K562 (cell line): ENCODE data around the gene TOM1L2. TPM values are rescaled to one million over a fixed set of nuclear protein-coding genes. Genes with fewer than 3 reads are reported as not detected.

Source experiments
- ARID2 ChIP-seq: fragments of 450-650 bp; IDR thresholded peaks from 2 replicates; pipeline ENCODE4 v1.6.1; 2017; ENCODE audit warnings: antibody characterized with exemption, mild to moderate bottlenecking
- CBX8 ChIP-seq: fragments of 200-600 bp; sonication (generic); IDR thresholded peaks from 2 replicates; pipeline ENCODE4 v1.6.1; 2012; ENCODE audit warnings: borderline replicate concordance, mixed run types, low read depth, mild to moderate bottlenecking, moderate library complexity, mixed read lengths, low read length, control low read depth, inconsistent platforms; ENCODE audit not compliant: poor library complexity, severe bottlenecking; ENCODE audit errors: extremely low read depth
- JUN ChIP-seq, 2 experiments: sonication (generic) in 1 of 2; formaldehyde crosslinking in 1 of 2; IDR thresholded peaks; 2 replicates each; pipeline versions ENCODE4 v1.6.1 to v1.8.0; 2012 to 2022; ENCODE audit warnings: borderline replicate concordance in 2 of 2, mild to moderate bottlenecking in 2 of 2, improper control_type of control experiment in 1 of 2, low read depth in 1 of 2, low read length in 1 of 2, missing genetic modification reagents in 1 of 2
- KAT8 ChIP-seq: fragments of 450-650 bp; IDR thresholded peaks from 2 replicates; pipeline ENCODE4 v1.6.1; 2016; ENCODE audit warnings: low read depth, mild to moderate bottlenecking
- KHSRP ChIP-seq: fragments of 450-650 bp; IDR thresholded peaks from 2 replicates; pipeline ENCODE4 v1.6.1; 2017
- LCOR ChIP-seq: sonication (generic); formaldehyde crosslinking; IDR thresholded peaks from 2 replicates; pipeline ENCODE4 v1.8.0; 2022; ENCODE audit warnings: mild to moderate bottlenecking, missing genetic modification reagents
- MAFG ChIP-seq: fragments of 450-650 bp; conservative IDR thresholded peaks from 2 replicates; pipeline ENCODE4 v1.6.1; 2016; ENCODE audit warnings: missing genetic modification characterization, missing compliant biosample characterization
- RAD51 ChIP-seq: fragments of 450-650 bp; IDR thresholded peaks from 2 replicates; pipeline ENCODE4 v1.7.1; 2016; ENCODE audit warnings: low read depth, mild to moderate bottlenecking, borderline replicate concordance
- SLC30A9 ChIP-seq: fragments of 250-450 bp; sonication (Bioruptor Pico); IDR thresholded peaks from 2 replicates; pipeline ENCODE4 v1.8.0; 2022; ENCODE audit warnings: mild to moderate bottlenecking, moderate library complexity
- ZNF668 ChIP-seq: fragments of 250-450 bp; sonication (Bioruptor Pico); IDR thresholded peaks from 2 replicates; pipeline ENCODE4 v1.8.0; 2022; ENCODE audit warnings: mild to moderate bottlenecking, inconsistent platforms
- polyA plus RNA-seq, 8 experiments: library from polyadenylated mRNA; depleted of rRNA in 4 of 8; stranded (reverse) in 5 of 8; unstranded in 3 of 8; fragments of >200 nt; fragmentation: Nextera tagmentation in 2 of 8; fragmentation: Illumina TruSeq in 1 of 8; extraction: Ambion mirVana in 2 of 8; extraction: Trizol in 1 of 8; gene quantifications; 2 replicates each; pipeline versions ENCODE4 v1.2.1 to v1.2.3, GENCODE V29; 2011 to 2014; ENCODE audit warnings: inconsistent platforms in 1 of 8, missing spikeins in 1 of 8
- total RNA-seq, 7 experiments: library from RNA; depleted of rRNA in 6 of 7; stranded (reverse); fragments of >200 nt in 6 of 7; fragmentation: Illumina TruSeq in 2 of 7; extraction: Trizol in 2 of 7; gene quantifications; 2 replicates each; pipeline versions ENCODE4 v1.2.1 to v1.2.3, GENCODE V29; 2011 to 2021; ENCODE audit warnings: low replicate concordance in 1 of 7
- TF ChIP-seq, protein P1 (sequence below): fragments of 250-450 bp; sonication (Bioruptor Pico); IDR thresholded peaks from 2 replicates; pipeline ENCODE4 v1.5.0; 2021
- TF ChIP-seq, protein P2 (sequence below): sonication (generic); formaldehyde crosslinking; IDR thresholded peaks from 2 replicates; pipeline ENCODE4 v1.8.0; 2022; ENCODE audit warnings: mild to moderate bottlenecking, missing genetic modification reagents
- TF ChIP-seq, protein P3 (sequence below), 2 experiments: fragments of 450-650 bp; IDR thresholded peaks; 2 replicates each; pipeline ENCODE4 v1.6.1; 2018; ENCODE audit warnings: mild to moderate bottlenecking in 2 of 2, low read depth in 1 of 2; ENCODE audit not compliant: partially characterized antibody in 2 of 2
- TF ChIP-seq, protein P4 (sequence below), 2 experiments: IDR thresholded peaks; 2 replicates each; pipeline ENCODE4 v1.6.1; 2011; ENCODE audit warnings: borderline replicate concordance in 1 of 2, control low read depth in 1 of 2, low read depth in 1 of 2, low read length in 1 of 2, mild to moderate bottlenecking in 1 of 2, mixed read lengths in 1 of 2, moderate library complexity in 1 of 2; ENCODE audit not compliant: insufficient read depth in 1 of 2, insufficient read length in 1 of 2, poor library complexity in 1 of 2, severe bottlenecking in 1 of 2; ENCODE audit errors: extremely low read depth in 1 of 2

TOM1L2 gene
- total and polyA plus RNA-seq, 9 of the 15 experiments (the other 6 are each of a cell fraction or from before 2014, with no cell fraction given) = 0.07 to 6.0 (median 2.5) TPM

DNA sequence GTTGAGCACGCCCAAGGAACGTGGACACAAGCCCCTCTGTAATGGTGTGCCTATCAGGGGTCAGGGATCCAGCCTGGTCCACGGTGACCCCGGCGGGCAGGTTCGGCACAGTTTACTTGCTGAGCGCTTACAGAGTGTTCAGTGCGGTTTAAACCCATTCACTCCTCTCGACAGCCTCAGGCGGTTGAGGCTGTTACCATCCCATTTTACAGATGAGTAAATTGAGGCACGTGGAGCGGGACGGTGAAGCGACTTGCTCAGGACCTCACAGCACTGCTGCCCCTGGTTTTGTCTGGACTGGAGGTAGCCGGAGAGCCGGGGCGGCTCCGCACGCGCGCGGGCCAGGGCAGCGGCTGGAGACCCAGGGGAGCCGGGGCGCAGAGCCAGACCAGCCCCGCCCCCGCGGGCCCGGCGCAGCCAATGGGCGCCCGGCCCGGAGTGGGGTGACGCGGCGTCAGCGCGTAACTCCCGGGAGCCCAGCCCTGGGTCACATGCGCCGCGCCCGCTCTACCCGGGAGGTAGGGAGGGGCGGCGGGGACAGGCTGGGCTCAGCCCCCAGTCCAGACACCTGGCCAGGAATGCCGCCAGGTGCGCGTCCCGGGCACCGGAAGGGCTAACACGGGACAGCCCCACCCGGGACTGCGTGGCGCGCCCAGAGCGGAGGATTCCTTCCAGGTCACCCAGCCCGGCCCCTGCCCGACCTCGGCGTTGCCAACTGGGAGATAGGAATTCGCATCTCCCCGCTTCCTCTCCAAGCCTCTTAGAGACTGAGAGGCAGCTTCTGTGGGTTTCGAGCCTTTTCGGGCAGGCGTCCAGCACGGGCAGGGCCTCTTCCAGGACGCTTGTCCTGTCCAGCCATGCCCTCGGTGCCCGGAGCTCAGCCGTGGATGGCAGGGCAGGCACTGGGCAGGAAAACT, 132.2 kb downstream of the TOM1L2 start (continued):
- no peak for TF ChIP-seq CBX8
- no peak for TF ChIP-seq ZNF668 (CRISPR knock-in tag)
- TF ChIP-seq, protein P1, sequence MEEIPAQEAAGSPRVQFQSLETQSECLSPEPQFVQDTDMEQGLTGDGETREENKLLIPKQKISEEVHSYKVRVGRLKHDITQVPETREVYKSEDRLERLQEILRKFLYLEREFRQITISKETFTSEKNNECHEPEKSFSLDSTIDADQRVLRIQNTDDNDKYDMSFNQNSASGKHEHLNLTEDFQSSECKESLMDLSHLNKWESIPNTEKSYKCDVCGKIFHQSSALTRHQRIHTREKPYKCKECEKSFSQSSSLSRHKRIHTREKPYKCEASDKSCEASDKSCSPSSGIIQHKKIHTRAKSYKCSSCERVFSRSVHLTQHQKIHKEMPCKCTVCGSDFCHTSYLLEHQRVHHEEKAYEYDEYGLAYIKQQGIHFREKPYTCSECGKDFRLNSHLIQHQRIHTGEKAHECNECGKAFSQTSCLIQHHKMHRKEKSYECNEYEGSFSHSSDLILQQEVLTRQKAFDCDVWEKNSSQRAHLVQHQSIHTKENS (CRISPR knock-in tag) = 0 out of 2 replicates have a peak, but pooled peaks have one; percentile 28
- TF ChIP-seq, protein P2, sequence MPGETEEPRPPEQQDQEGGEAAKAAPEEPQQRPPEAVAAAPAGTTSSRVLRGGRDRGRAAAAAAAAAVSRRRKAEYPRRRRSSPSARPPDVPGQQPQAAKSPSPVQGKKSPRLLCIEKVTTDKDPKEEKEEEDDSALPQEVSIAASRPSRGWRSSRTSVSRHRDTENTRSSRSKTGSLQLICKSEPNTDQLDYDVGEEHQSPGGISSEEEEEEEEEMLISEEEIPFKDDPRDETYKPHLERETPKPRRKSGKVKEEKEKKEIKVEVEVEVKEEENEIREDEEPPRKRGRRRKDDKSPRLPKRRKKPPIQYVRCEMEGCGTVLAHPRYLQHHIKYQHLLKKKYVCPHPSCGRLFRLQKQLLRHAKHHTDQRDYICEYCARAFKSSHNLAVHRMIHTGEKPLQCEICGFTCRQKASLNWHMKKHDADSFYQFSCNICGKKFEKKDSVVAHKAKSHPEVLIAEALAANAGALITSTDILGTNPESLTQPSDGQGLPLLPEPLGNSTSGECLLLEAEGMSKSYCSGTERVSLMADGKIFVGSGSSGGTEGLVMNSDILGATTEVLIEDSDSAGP (CRISPR knock-in tag) = no peak
- no peak for TF ChIP-seq KHSRP
- TF ChIP-seq, protein P3, sequence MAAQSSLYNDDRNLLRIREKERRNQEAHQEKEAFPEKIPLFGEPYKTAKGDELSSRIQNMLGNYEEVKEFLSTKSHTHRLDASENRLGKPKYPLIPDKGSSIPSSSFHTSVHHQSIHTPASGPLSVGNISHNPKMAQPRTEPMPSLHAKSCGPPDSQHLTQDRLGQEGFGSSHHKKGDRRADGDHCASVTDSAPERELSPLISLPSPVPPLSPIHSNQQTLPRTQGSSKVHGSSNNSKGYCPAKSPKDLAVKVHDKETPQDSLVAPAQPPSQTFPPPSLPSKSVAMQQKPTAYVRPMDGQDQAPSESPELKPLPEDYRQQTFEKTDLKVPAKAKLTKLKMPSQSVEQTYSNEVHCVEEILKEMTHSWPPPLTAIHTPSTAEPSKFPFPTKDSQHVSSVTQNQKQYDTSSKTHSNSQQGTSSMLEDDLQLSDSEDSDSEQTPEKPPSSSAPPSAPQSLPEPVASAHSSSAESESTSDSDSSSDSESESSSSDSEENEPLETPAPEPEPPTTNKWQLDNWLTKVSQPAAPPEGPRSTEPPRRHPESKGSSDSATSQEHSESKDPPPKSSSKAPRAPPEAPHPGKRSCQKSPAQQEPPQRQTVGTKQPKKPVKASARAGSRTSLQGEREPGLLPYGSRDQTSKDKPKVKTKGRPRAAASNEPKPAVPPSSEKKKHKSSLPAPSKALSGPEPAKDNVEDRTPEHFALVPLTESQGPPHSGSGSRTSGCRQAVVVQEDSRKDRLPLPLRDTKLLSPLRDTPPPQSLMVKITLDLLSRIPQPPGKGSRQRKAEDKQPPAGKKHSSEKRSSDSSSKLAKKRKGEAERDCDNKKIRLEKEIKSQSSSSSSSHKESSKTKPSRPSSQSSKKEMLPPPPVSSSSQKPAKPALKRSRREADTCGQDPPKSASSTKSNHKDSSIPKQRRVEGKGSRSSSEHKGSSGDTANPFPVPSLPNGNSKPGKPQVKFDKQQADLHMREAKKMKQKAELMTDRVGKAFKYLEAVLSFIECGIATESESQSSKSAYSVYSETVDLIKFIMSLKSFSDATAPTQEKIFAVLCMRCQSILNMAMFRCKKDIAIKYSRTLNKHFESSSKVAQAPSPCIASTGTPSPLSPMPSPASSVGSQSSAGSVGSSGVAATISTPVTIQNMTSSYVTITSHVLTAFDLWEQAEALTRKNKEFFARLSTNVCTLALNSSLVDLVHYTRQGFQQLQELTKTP (IDR thresholded peaks at IDR 0.05; ENCODE audit: low read depth in 1 of 2, partially characterized antibody in 2 of 2) = peak in 1 of 2 experiments; percentile 56
- TF ChIP-seq LCOR = no peak
- TF ChIP-seq MAFG = no peak
- peak; percentile 47; the same call in 1 of the 2 replicates for TF ChIP-seq RAD51
- TF ChIP-seq KAT8 = no peak
- TF ChIP-seq, protein P4, sequence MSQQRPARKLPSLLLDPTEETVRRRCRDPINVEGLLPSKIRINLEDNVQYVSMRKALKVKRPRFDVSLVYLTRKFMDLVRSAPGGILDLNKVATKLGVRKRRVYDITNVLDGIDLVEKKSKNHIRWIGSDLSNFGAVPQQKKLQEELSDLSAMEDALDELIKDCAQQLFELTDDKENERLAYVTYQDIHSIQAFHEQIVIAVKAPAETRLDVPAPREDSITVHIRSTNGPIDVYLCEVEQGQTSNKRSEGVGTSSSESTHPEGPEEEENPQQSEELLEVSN (IDR thresholded peaks at IDR 0.05; ENCODE audit: borderline replicate concordance in 1 of 2, extremely low read depth in 1 of 2, insufficient read depth in 1 of 2, insufficient read length in 1 of 2, low read depth in 1 of 2, low read length in 1 of 2, poor library complexity in 1 of 2, severe bottlenecking in 1 of 2) = peak; percentile 22 to 49
- TF ChIP-seq ARID2 = no peak
- no peak for TF ChIP-seq SLC30A9 (CRISPR knock-in tag)
- no peak for TF ChIP-seq JUN (IDR thresholded peaks at IDR 0.05; ENCODE audit: borderline replicate concordance, low read depth, low read length)
- TF ChIP-seq JUN (CRISPR knock-in tag; IDR thresholded peaks at IDR 0.05; ENCODE audit: borderline replicate concordance) = no peak
